Tibial artery (tissue), 4 donors: ENCODE results near the gene COA5.

Experiments used
- DNase-seq, 2 donors: peaks; one replicate each; pipeline ENCODE4 v3.0.0-alpha.2; 2019
- H3K27ac ChIP-seq, 2 donors: fragments of 200-600 bp; sonication (generic) in 1 of 2; 1 replicate in 1 of 2; 2 replicates in 1 of 2; pipeline ENCODE4 v1.5.1; 2018 to 2019; ENCODE audit warnings: mild to moderate bottlenecking in 1 of 2
- H3K27me3 ChIP-seq, 2 donors: fragments of 200-600 bp; sonication (generic) in 1 of 2; one replicate each; pipeline versions ENCODE4 v1.5.1 to v1.6.0; 2016 to 2019
- H3K36me3 ChIP-seq, 3 donors: fragments of 200-600 bp; sonication (generic) in 2 of 3; one replicate each; pipeline ENCODE4 v1.5.1; 2016 to 2019; ENCODE audit warnings: mild to moderate bottlenecking in 2 of 3
- H3K4me1 ChIP-seq, 4 donors: fragments of 200-600 bp; sonication (generic) in 2 of 4; 1 replicate in 3 of 4; 2 replicates in 1 of 4; pipeline ENCODE4 v1.5.1; 2016 to 2019
- H3K4me3 ChIP-seq, 2 donors: fragments of 200-600 bp; sonication (generic) in 1 of 2; 1 replicate in 1 of 2; 2 replicates in 1 of 2; pipeline ENCODE4 v1.5.1; 2018 to 2019; ENCODE audit warnings: mild to moderate bottlenecking in 2 of 2
- H3K9me3 ChIP-seq, 3 donors: fragments of 200-600 bp; sonication (generic) in 1 of 3; one replicate each; pipeline ENCODE4 v1.5.1; 2016 to 2019
- intact Hi-C: fragments of 100-400 bp; cut with DNase I; formaldehyde crosslinking; loops from one replicate; pipeline ENCODE4 v1.15.0; 2023; ENCODE audit warnings: low total_unique reads
- TF ChIP-seq, protein P1 (sequence below), 2 experiments: fragments of 200-600 bp in 1 of 2; fragments of 450-650 bp in 1 of 2; IDR thresholded peaks; one replicate each; pipeline ENCODE4 v1.5.1; 2017 to 2019; ENCODE audit warnings: antibody characterized with exemption in 2 of 2, mild to moderate bottlenecking in 1 of 2, moderate library complexity in 1 of 2

The COA5 gene

DNA sequence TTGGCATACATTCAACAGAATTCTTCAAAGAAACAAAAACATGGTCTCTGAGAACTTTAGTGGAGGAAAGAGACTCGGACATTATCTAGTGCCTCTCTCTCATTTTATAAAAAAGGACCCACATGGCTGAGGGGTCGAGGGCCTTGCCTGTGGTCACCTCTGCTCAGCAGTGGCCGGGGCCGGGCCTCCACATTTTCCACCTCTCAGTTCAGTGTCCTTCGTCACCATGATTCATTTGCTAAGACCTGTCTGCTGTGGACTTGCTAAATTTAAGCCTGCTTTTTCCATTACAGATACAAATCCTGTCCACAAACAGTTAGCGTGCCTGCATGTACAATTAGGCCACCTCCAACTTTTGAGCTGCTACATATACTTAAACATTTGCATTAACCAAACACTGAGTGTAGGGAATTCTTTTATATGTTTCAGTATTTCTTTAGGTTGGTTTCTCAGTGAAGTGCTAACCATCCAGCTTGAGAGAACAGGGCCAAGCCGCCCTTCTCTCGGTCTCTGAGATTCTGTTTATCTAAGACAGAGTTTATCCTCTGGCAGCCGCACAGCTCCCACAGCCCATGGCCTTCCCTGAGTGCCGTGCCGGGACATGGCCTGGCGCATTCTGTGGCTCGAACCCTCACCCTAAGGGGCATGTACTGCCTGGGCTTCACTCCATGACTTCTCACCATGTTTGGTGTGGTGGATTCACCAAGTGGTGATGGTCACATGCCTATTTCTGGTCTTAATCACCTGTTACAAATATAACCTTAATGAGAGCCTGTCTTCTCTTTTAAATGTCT, 46.2 kb downstream of the COA5 start:
- intact Hi-C loops: loop anchor here (5.0 kb wide), 1 partner anchor 45 kb away; the partner anchor contains the start of genes COA5 and UNC50
- Histone ChIP-seq H3K27ac (peak overlapping the region; percentile 83 to 86), H3K27me3 (no peaks in the 10 kb centered on the region), H3K36me3 (peaks cover 9 to 50% (median 33%) of the 10 kb centered on the region in 3 donors), H3K4me3 (no peak overlapping the region), H3K4me1 (peaks cover 0 to 47% (median 20%) of the 10 kb centered on the region in 4 donors), H3K9me3 (no peaks in the 10 kb centered on the region)
- TF ChIP-seq, protein P1, sequence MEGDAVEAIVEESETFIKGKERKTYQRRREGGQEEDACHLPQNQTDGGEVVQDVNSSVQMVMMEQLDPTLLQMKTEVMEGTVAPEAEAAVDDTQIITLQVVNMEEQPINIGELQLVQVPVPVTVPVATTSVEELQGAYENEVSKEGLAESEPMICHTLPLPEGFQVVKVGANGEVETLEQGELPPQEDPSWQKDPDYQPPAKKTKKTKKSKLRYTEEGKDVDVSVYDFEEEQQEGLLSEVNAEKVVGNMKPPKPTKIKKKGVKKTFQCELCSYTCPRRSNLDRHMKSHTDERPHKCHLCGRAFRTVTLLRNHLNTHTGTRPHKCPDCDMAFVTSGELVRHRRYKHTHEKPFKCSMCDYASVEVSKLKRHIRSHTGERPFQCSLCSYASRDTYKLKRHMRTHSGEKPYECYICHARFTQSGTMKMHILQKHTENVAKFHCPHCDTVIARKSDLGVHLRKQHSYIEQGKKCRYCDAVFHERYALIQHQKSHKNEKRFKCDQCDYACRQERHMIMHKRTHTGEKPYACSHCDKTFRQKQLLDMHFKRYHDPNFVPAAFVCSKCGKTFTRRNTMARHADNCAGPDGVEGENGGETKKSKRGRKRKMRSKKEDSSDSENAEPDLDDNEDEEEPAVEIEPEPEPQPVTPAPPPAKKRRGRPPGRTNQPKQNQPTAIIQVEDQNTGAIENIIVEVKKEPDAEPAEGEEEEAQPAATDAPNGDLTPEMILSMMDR (IDR thresholded peaks at IDR 0.05): no peak
- peak; percentile 18 to 78 for DNase-seq

- Histone ChIP-seq H3K27ac (peak overlapping the region; percentile 83 to 86), H3K4me1 (peaks cover 0 to 47% (median 20%) of the 10 kb centered on the region in 4 donors), H3K4me3 (no peak overlapping the region), H3K36me3 (peaks cover 6 to 50% (median 27%) of the 10 kb centered on the region in 3 donors), H3K27me3 (no peaks in the 10 kb centered on the region), H3K9me3 (no peaks in the 10 kb centered on the region)
- no peak for DNase-seq
- intact Hi-C loops: loop anchor here (5.0 kb wide), 1 partner anchor 46 kb away; the partner anchor contains the start of genes COA5 and UNC50
- TF ChIP-seq, protein P1 (IDR thresholded peaks at IDR 0.05): no peak
These were observed 47.3 kb downstream of the COA5 start for GRCh38 chr2:98561018-98561417.

- Histone ChIP-seq H3K9me3 (no peaks in the 10 kb centered on the region), H3K27me3 (no peaks in the 10 kb centered on the region), H3K4me3 (peak overlapping the region; percentile 14 to 17), H3K36me3 (peaks cover 13 to 50% (median 27%) of the 10 kb centered on the region in 3 donors), H3K27ac (peak overlapping the region; percentile 83 to 86), H3K4me1 (peaks cover 0 to 47% (median 20%) of the 10 kb centered on the region in 4 donors)
- TF ChIP-seq, protein P1 (IDR thresholded peaks at IDR 0.05): no peak
- peak; percentile 35 to 85 for DNase-seq
- intact Hi-C loops: loop anchor here (5.0 kb wide), 1 partner anchor 47 kb away; the partner anchor contains the start of genes COA5 and UNC50
These were observed 48.0 kb downstream of the COA5 start for GRCh38 chr2:98560256-98560771.

GRCh38 chr2:98559581-98559980, 48.7 kb downstream of the COA5 start:
- H3K27ac ChIP-seq: peak overlapping the region in 1 of 2 donors; percentile 83
- peaks cover 20 to 50% (median 28%) of the 10 kb centered on the region in 3 donors for H3K36me3 ChIP-seq
- DNase-seq: no peak
- H3K4me1 ChIP-seq: peaks cover 0 to 47% (median 20%) of the 10 kb centered on the region in 4 donors
- TF ChIP-seq, protein P1 (IDR thresholded peaks at IDR 0.05): no peak
- no peak overlapping the region for H3K4me3 ChIP-seq
- H3K9me3 ChIP-seq: no peaks in the 10 kb centered on the region
- intact Hi-C loops: no loop called here
- no peaks in the 10 kb centered on the region for H3K27me3 ChIP-seq

GRCh38 chr2:98558852-98559530, 49.3 kb downstream of the COA5 start:
- no peak overlapping the region for H3K4me3 ChIP-seq
- peaks cover 26 to 50% (median 29%) of the 10 kb centered on the region in 3 donors for H3K36me3 ChIP-seq
- H3K27me3 ChIP-seq: no peaks in the 10 kb centered on the region
- DNase-seq: no peak
- no peaks in the 10 kb centered on the region for H3K9me3 ChIP-seq
- H3K27ac ChIP-seq: peak overlapping the region in 1 of 2 donors; percentile 83
- H3K4me1 ChIP-seq: peaks cover 0 to 47% (median 20%) of the 10 kb centered on the region in 4 donors
- intact Hi-C loops: no loop called here
- TF ChIP-seq, protein P1 (IDR thresholded peaks at IDR 0.05): no peak
